Measurements from ENCODE around the gene WDR88. TPM values are rescaled to one million over a fixed set of nuclear protein-coding genes. Genes with fewer than 3 reads are reported as not detected.

WDR88 gene
- total and polyA plus RNA-seq, 10 of the 15 experiments (the other 5 are each of a cell fraction or from before 2014, with no cell fraction given), result 0.19 to 0.34 TPM; not detected in 8

GRCh38 chr19:33176670-33177416 lies 44.9 kb downstream of the WDR88 start (continued):
- TF ChIP-seq GABPA (IDR thresholded peaks at IDR 0.05; ENCODE audit: low read depth) (peak; percentile 73), ZBTB40 (IDR thresholded peaks at IDR 0.05; ENCODE audit: borderline replicate concordance) (peak; percentile 90), ZZZ3 (IDR thresholded peaks at IDR 0.05; ENCODE audit: control insufficient read depth, insufficient read length, low read depth) (no peak), MEF2A (IDR thresholded peaks at IDR 0.05; ENCODE audit: insufficient read depth, low read depth, low read length) (0 out of 2 replicates have a peak, but pooled peaks have one; percentile 18), NR2C2 (IDR thresholded peaks at IDR 0.05; ENCODE audit: borderline replicate concordance, control insufficient read depth, insufficient read length, low read depth) (no peak), CBX5 (IDR thresholded peaks at IDR 0.05; ENCODE audit: low read depth) (0 out of 2 replicates have a peak, but pooled peaks have one; percentile 57), SREBF1 (IDR thresholded peaks at IDR 0.05; ENCODE audit: low read length) (peak; percentile 60; the same call in 1 of the 2 replicates), ESRRA (IDR thresholded peaks at IDR 0.05; ENCODE audit: low read length) (peak; percentile 82; the same call in 1 of the 2 replicates), SIN3A (IDR thresholded peaks at IDR 0.05; ENCODE audit: low read depth, low read length) (0 out of 2 replicates have a peak, but pooled peaks have one; percentile 60), USF1 (IDR thresholded peaks at IDR 0.05; ENCODE audit: borderline replicate concordance, extremely low read length, insufficient read depth, low read depth, low read length) (no peak), IKZF2 (IDR thresholded peaks at IDR 0.05) (peak; percentile 95)
- TF ChIP-seq, protein P1, sequence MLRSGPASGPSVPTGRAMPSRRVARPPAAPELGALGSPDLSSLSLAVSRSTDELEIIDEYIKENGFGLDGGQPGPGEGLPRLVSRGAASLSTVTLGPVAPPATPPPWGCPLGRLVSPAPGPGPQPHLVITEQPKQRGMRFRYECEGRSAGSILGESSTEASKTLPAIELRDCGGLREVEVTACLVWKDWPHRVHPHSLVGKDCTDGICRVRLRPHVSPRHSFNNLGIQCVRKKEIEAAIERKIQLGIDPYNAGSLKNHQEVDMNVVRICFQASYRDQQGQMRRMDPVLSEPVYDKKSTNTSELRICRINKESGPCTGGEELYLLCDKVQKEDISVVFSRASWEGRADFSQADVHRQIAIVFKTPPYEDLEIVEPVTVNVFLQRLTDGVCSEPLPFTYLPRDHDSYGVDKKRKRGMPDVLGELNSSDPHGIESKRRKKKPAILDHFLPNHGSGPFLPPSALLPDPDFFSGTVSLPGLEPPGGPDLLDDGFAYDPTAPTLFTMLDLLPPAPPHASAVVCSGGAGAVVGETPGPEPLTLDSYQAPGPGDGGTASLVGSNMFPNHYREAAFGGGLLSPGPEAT (IDR thresholded peaks at IDR 0.05; ENCODE audit: low read depth), result peak; percentile 82; the same call in 1 of the 2 replicates
- TF ChIP-seq, protein P2, sequence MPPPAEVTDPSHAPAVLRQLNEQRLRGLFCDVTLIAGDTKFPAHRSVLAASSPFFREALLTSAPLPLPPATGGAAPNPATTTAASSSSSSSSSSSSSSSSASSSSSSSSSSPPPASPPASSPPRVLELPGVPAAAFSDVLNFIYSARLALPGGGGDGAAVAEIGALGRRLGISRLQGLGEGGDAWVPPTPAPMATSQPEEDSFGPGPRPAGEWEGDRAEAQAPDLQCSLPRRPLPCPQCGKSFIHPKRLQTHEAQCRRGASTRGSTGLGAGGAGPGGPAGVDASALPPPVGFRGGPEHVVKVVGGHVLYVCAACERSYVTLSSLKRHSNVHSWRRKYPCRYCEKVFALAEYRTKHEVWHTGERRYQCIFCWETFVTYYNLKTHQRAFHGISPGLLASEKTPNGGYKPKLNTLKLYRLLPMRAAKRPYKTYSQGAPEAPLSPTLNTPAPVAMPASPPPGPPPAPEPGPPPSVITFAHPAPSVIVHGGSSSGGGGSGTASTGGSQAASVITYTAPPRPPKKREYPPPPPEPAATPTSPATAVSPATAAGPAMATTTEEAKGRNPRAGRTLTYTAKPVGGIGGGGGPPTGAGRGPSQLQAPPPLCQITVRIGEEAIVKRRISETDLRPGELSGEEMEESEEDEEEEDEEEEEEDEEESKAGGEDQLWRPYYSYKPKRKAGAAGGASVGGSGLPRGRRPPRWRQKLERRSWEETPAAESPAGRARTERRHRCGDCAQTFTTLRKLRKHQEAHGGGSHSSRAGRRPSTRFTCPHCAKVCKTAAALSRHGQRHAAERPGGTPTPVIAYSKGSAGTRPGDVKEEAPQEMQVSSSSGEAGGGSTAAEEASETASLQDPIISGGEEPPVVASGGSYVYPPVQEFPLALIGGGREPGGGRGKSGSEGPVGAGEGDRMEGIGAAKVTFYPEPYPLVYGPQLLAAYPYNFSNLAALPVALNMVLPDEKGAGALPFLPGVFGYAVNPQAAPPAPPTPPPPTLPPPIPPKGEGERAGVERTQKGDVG (CRISPR knock-in tag; IDR thresholded peaks at IDR 0.05), result no peak

Data from GM12878 (cell line).